ENCODE measurements around the gene ATG101.

- TF ChIP-seq, protein P1, sequence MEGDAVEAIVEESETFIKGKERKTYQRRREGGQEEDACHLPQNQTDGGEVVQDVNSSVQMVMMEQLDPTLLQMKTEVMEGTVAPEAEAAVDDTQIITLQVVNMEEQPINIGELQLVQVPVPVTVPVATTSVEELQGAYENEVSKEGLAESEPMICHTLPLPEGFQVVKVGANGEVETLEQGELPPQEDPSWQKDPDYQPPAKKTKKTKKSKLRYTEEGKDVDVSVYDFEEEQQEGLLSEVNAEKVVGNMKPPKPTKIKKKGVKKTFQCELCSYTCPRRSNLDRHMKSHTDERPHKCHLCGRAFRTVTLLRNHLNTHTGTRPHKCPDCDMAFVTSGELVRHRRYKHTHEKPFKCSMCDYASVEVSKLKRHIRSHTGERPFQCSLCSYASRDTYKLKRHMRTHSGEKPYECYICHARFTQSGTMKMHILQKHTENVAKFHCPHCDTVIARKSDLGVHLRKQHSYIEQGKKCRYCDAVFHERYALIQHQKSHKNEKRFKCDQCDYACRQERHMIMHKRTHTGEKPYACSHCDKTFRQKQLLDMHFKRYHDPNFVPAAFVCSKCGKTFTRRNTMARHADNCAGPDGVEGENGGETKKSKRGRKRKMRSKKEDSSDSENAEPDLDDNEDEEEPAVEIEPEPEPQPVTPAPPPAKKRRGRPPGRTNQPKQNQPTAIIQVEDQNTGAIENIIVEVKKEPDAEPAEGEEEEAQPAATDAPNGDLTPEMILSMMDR (IDR thresholded peaks at IDR 0.05; ENCODE audit: low read length): no peak
- no peak for TF ChIP-seq EZH2 (IDR thresholded peaks at IDR 0.05; ENCODE audit: borderline replicate concordance, low read length)
Measured at GRCh38 chr12:52091869-52092268, 22.1 kb downstream of the ATG101 start.

Data from OCI-LY1 (cell line).